ENCODE data around the gene MDC1. TPM values are rescaled to one million over a fixed set of nuclear protein-coding genes. Genes with fewer than 3 reads are reported as not detected.
A peak's percentile ranks its signal among the peaks of the same experiment; 100 is the strongest.

MDC1 gene
- total and polyA plus RNA-seq, 2 of the 13 experiments (the other 11 are each of a cell fraction or from before 2014, with no cell fraction given): 8.4 to 14.0 TPM

GRCh38 chr6:30744054-30744805 lies 27.1 kb upstream of the MDC1 start, which contains the start of gene IER3 (continued):
- TF ChIP-seq ZNF142 (CRISPR knock-in tag; IDR thresholded peaks at IDR 0.05) (peak; percentile 81; the same call in 1 of the 2 replicates), ZNF18 (CRISPR knock-in tag; IDR thresholded peaks at IDR 0.05; ENCODE audit: insufficient replicate concordance) (peak; percentile 92), ZNF75D (CRISPR knock-in tag; IDR thresholded peaks at IDR 0.05; ENCODE audit: borderline replicate concordance) (0 out of 2 replicates have a peak, but pooled peaks have one; percentile 19), NCOA1 (CRISPR knock-in tag; IDR thresholded peaks at IDR 0.05) (0 out of 2 replicates have a peak, but pooled peaks have one; percentile 45), ZBTB3 (CRISPR knock-in tag; IDR thresholded peaks at IDR 0.05; ENCODE audit: borderline replicate concordance, low read depth) (peak; percentile 27; the same call in 1 of the 2 replicates), ZNF891 (CRISPR knock-in tag; IDR thresholded peaks at IDR 0.05) (peak; percentile 86; the same call in 1 of the 2 replicates), RBAK (CRISPR knock-in tag; IDR thresholded peaks at IDR 0.05) (no peak), ESRRA (CRISPR knock-in tag; IDR thresholded peaks at IDR 0.05; ENCODE audit: low read depth) (peak; percentile 49; the same call in 1 of the 2 replicates)
- TF ChIP-seq, protein P1, sequence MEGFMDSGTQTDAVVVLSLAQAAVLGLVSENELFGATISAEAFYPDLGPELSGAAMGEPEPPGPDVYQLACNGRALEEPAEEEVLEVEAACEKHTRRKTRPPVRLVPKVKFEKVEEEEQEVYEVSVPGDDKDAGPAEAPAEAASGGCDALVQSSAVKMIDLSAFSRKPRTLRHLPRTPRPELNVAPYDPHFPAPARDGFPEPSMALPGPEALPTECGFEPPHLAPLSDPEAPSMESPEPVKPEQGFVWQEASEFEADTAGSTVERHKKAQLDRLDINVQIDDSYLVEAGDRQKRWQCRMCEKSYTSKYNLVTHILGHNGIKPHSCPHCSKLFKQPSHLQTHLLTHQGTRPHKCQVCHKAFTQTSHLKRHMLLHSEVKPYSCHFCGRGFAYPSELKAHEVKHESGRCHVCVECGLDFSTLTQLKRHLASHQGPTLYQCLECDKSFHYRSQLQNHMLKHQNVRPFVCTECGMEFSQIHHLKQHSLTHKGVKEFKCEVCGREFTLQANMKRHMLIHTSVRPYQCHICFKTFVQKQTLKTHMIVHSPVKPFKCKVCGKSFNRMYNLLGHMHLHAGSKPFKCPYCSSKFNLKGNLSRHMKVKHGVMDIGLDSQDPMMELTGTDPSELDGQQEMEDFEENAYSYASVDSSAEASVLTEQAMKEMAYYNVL (CRISPR knock-in tag; IDR thresholded peaks at IDR 0.05; ENCODE audit: borderline replicate concordance): peak; percentile 86
- TF ChIP-seq, protein P2, sequence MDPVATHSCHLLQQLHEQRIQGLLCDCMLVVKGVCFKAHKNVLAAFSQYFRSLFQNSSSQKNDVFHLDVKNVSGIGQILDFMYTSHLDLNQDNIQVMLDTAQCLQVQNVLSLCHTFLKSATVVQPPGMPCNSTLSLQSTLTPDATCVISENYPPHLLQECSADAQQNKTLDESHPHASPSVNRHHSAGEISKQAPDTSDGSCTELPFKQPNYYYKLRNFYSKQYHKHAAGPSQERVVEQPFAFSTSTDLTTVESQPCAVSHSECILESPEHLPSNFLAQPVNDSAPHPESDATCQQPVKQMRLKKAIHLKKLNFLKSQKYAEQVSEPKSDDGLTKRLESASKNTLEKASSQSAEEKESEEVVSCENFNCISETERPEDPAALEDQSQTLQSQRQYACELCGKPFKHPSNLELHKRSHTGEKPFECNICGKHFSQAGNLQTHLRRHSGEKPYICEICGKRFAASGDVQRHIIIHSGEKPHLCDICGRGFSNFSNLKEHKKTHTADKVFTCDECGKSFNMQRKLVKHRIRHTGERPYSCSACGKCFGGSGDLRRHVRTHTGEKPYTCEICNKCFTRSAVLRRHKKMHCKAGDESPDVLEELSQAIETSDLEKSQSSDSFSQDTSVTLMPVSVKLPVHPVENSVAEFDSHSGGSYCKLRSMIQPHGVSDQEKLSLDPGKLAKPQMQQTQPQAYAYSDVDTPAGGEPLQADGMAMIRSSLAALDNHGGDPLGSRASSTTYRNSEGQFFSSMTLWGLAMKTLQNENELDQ (CRISPR knock-in tag; IDR thresholded peaks at IDR 0.05; ENCODE audit: borderline replicate concordance): 0 out of 2 replicates have a peak, but pooled peaks have one; percentile 57
- TF ChIP-seq, protein P3, sequence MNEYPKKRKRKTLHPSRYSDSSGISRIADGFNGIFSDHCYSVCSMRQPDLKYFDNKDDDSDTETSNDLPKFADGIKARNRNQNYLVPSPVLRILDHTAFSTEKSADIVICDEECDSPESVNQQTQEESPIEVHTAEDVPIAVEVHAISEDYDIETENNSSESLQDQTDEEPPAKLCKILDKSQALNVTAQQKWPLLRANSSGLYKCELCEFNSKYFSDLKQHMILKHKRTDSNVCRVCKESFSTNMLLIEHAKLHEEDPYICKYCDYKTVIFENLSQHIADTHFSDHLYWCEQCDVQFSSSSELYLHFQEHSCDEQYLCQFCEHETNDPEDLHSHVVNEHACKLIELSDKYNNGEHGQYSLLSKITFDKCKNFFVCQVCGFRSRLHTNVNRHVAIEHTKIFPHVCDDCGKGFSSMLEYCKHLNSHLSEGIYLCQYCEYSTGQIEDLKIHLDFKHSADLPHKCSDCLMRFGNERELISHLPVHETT (CRISPR knock-in tag; conservative IDR thresholded peaks at IDR 0.05): peak; percentile 65; the same call in 1 of the 2 replicates

Data from HepG2 (cell line).